Cerebellar nuclear complex (tissue), 1 donor: Measurements from ENCODE around the gene ENTPD8.
"Not testable (repeated sequence)": the region's sequence is repeated elsewhere in the genome, so short reads cannot be mapped to it uniquely, and the experiment has no call there.

Experiments
- DNase-seq, 2 experiments: peaks; one replicate each; lab custom pipeline; 2025; lab: John Stamatoyannopoulos, UW

ENTPD8 gene

GRCh38 chr9:137458194-137459151, 17.3 kb upstream of the ENTPD8 start:
- DNase-seq = no peak

- DNase-seq = no peak
These were observed 16.4 kb upstream of the ENTPD8 start for GRCh38 chr9:137457406-137458193.

- no peak for DNase-seq
These were observed 15.8 kb upstream of the ENTPD8 start for GRCh38 chr9:137456864-137457405.

DNA sequence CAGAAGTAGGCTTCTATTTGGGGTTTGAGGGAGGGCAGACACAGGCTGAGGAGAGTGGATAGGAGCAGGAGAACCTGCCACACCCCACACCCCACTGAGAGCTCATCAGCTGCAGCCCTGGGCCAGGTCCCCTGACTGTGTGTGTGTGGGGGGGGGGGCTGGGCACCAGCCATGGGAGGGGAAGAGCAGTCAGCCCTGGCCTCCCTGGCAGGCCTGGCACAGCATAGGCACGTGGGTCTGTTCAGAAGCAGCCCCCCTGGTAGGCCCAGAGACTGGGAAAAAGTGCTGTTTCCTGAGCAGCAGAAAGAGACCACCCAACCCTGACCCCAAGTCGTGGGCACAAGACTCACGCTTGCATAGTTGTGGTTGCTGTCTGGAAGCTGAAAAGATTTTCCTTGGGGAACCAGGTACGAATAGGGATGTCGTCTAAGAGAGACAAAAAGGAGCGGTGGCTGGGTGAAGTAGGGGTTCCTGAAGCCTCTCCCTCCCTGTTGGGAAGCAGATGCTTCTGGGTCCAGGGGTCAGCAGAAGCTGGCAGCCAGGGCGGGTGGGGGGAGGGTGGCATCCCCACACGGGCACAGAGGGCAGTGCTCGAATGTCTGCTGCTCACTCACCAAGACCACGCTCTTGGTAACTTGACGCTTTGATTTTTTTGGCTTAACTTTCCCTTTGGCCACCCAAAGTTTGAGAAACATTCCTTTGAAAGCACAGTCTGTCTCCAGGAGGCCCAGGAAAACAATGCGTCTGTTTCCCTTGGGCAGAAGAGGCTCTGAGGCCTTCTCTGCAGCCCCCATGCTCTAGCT, 15.1 kb upstream of the ENTPD8 start:
- no peak for DNase-seq

- DNase-seq = no peak
These were observed 14.3 kb upstream of the ENTPD8 start for GRCh38 chr9:137455359-137455991.

DNA sequence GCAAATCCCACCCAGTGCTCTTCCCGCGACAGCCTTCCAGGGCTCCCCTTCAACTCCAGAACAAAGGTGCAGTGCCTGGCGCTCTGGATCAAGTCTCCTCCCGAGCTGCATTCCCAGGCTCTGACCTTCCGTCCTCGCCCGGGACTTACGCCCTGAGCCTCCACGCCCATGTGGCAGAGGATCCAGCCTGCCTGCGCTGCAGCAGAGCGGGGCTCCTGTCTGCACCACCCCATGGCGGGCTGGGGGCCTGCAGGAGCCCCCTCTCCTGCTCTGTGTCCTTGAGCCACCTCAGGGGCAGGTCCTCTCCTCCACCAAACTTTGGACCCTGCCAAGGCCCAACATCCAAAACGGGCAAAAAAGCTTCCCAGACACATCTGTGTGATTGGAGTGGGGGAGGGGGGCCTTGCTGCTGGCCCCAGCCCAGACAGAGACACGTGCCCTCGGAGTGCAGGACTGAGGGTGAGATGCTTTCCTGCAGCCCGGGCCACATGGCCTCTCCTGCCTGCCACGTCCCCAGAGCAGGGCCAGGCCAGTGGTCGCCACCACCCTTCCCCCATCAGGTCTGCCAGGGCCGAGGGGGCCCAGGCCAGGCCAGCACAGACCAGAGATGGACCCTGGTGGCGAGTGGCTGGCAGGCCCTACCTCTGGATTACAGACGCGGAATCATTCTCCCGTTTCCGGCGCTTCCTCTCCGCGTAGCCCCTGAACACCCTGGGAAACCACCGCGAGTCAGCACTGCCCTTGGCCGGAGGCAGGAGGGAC, 13.6 kb upstream of the ENTPD8 start:
- no peak for DNase-seq

GRCh38 chr9:137454145-137454596, 13.0 kb upstream of the ENTPD8 start:
- no peak for DNase-seq

DNA sequence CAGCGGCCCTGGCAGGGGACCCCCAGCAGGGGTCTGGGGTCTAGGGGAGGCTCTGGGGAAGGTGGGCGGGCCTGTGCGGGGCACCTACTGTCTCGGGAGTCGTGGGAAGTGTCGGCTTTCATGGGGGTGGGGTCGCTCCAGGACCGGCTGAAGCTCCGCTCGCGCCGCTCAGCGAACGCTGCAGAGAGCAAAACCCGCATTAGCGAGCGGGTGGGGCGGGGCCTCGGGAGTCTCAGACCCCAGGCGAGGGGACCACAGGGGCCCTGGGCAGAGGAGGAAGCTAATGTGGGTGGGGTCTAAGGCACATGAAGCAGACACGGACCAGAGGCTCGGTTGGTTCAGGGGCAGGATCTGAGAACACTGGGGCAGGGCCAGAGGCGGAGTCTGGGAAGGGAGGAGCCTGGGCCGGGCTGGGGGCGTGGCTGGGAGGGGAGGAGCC, 12.5 kb upstream of the ENTPD8 start:
- no peak for DNase-seq

GRCh38 chr9:137452761-137453642, 11.8 kb upstream of the ENTPD8 start:
- DNase-seq = no peak

- no peak for DNase-seq
These were observed 11.0 kb upstream of the ENTPD8 start for GRCh38 chr9:137452006-137452760.

GRCh38 chr9:137451264-137452005, 10.3 kb upstream of the ENTPD8 start:
- DNase-seq = not testable (repeated sequence)

DNA sequence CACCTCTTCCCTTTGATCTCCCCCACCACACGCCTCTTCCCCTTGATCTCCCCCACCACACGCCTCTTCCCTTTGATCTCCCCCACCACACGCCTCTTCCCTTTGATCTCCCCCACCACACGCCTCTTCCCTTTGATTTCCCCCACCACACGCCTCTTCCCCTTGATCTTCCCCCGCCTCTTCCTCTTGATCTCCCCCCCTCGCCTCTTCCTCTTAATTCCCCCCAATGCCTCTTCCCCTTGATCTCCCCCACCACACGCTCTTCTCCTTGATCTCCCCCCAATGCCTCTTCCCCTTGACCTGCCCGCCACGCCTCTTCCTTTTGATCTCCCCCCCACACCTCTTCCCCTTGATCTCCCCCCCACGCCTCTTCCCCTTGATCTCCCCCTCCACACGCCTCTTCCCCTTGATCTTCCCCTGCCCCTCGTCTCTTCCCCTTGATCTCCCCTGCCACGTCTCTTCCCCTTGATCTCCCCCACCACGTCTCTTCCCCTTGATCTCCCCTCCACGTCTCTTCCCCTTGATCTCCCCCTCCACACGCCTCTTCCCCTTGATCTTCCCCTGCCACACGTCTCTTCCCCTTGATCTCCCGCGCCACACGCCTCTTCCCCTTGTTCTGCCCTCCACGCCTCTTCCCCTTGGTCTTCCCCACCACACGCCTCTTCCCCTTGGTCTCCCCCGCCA, 9.5 kb upstream of the ENTPD8 start:
- DNase-seq = not testable (repeated sequence)

DNA sequence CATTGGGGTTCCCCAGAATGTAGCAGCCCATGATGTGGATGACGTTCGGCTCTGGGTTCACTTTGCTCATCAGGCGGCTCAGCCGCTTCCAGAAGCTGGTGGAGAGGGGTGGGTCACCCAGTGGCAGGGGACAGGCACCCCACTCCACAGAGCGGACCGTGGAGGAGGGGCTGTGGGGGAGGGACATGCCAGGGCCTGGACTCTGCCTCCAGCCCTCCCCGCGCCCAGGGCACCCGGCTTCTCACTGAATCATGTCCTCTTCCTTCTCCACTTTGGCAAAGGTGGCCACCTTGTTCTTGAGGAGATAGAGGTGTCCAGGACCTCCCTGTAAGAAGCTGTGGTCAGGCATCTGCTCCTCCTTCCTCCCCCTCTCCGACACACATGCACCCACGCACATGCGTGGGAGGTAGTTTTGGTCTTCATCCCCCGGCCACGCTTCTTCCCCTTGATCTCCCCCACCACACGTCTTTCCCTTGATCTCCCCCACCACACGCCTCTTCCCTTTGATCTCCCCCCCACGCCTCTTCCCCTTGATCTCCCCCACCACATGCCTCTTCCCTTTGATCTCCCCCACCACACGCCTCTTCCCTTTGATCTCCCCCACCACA, 8.9 kb upstream of the ENTPD8 start:
- no peak for DNase-seq

DNA sequence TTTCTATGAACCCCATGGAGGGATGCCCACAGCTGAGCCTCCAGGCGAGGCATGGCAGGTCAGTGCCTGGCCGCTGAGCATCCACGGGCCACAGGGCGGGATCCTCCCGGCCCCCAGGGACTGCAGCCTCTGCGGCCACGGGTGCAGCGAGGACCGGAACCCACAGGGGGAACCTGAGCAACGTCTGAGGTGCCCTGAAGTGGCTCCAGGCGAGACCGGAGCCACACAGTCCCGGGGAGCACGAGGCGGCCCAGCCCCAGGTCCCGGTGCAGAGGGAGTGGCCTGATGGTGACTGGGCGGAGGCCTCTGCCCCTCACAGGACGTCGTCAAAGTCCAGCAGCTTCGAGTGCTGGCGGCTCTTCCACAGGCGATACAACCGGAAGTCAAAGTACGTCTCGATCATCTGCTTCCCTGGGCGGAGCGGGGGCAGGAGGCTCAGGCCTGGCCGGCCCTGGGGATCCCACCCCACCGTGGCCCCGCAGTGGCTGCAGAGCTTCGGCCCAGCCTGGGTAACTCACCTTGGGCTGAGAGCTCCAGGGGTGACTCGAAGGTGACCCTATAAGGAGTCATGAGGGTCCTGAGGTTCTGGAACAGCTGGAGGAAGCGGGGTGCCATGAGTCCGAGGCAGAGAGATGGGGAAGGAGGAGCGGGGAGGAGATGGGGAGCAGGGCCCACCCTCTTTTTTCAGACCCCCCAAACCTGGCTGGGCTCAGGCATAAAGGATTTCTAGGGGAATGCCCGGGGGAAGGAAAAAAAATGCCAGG, 8.1 kb upstream of the ENTPD8 start:
- DNase-seq = no peak

GRCh38 chr9:137448602-137448962, 7.4 kb upstream of the ENTPD8 start:
- no peak for DNase-seq
